Immature natural killer cell (primary cell): ENCODE results near the gene FHIT. TPM values are rescaled to one million over a fixed set of nuclear protein-coding genes. Genes with fewer than 3 reads are reported as not detected.

Experiments used
- DNase-seq, 3 donors: peaks; one replicate each; pipeline ENCODE4 v3.0.0; 2022; ENCODE audit warnings: mixed read lengths in 1 of 3
- H3K27ac Mint-ChIP-seq, 6 donors: one replicate each; pipeline ENCODE4 v1.8.0; 2020; ENCODE audit warnings: mixed read lengths in 6 of 6, mild to moderate bottlenecking in 5 of 6, inconsistent platforms in 4 of 6, moderate library complexity in 3 of 6
- H3K27me3 Mint-ChIP-seq, 3 donors: one replicate each; pipeline ENCODE4 v1.8.0; 2020 to 2021; ENCODE audit warnings: low read depth in 3 of 3, mild to moderate bottlenecking in 3 of 3, mixed read lengths in 3 of 3, moderate library complexity in 3 of 3, inconsistent platforms in 1 of 3
- H3K36me3 Mint-ChIP-seq, 3 donors: one replicate each; pipeline ENCODE4 v1.8.0; 2020; ENCODE audit warnings: mixed read lengths in 3 of 3, inconsistent platforms in 2 of 3, mild to moderate bottlenecking in 2 of 3
- H3K4me1 Mint-ChIP-seq, 2 donors: one replicate each; pipeline ENCODE4 v1.8.0; 2020; ENCODE audit warnings: inconsistent platforms in 2 of 2, mild to moderate bottlenecking in 2 of 2, mixed read lengths in 2 of 2, moderate library complexity in 1 of 2
- H3K4me3 Mint-ChIP-seq, 5 donors: one replicate each; pipeline ENCODE4 v1.8.0; 2020; ENCODE audit warnings: mild to moderate bottlenecking in 5 of 5, mixed read lengths in 5 of 5, inconsistent platforms in 3 of 5, moderate library complexity in 3 of 5
- H3K9me3 Mint-ChIP-seq, 6 donors: one replicate each; pipeline ENCODE4 v1.8.0; 2020; ENCODE audit warnings: mild to moderate bottlenecking in 6 of 6, mixed read lengths in 6 of 6, inconsistent platforms in 4 of 6, moderate library complexity in 3 of 6
- polyA plus RNA-seq, 3 donors: library from polyadenylated mRNA; unstranded; fragments of 300-500 nt; fragmentation: Illumina TruSeq; gene quantifications; one replicate each; pipeline ENCODE4 v1.2.3, GENCODE V29; 2021

The FHIT gene
- polyA plus RNA-seq, 3 donors from 2014 or later: 2.5 to 8.8 (median 3.9) TPM

- DNase-seq: no peak
- no peaks in the 10 kb centered on the region for H3K9me3 Mint-ChIP-seq
- H3K4me1 Mint-ChIP-seq: peaks cover 7 to 15% of the 10 kb centered on the region in 2 donors
- peaks cover 0 to 4% (median 0%) of the 10 kb centered on the region in 3 donors for H3K36me3 Mint-ChIP-seq
- H3K4me3 Mint-ChIP-seq: no peak overlapping the region
- H3K27me3 Mint-ChIP-seq: peaks cover 0 to 2% (median 0%) of the 10 kb centered on the region in 3 donors
- H3K27ac Mint-ChIP-seq: peak overlapping the region in 1 of 6 donors; percentile 37
These were observed 1256.4 kb downstream of the FHIT start for GRCh38 chr3:59994732-59995304.

GRCh38 chr3:59992578-59992977 lies 1258.7 kb downstream of the FHIT start:
- DNase-seq: no peak
- H3K27ac Mint-ChIP-seq: peak overlapping the region in 1 of 6 donors; percentile 3
- peaks cover 7 to 17% of the 10 kb centered on the region in 2 donors for H3K4me1 Mint-ChIP-seq
- H3K9me3 Mint-ChIP-seq: no peaks in the 10 kb centered on the region
- H3K27me3 Mint-ChIP-seq: peaks cover 0 to 2% (median 0%) of the 10 kb centered on the region in 3 donors
- no peak overlapping the region for H3K4me3 Mint-ChIP-seq
- H3K36me3 Mint-ChIP-seq: peaks cover 0 to 4% (median 0%) of the 10 kb centered on the region in 3 donors

DNA sequence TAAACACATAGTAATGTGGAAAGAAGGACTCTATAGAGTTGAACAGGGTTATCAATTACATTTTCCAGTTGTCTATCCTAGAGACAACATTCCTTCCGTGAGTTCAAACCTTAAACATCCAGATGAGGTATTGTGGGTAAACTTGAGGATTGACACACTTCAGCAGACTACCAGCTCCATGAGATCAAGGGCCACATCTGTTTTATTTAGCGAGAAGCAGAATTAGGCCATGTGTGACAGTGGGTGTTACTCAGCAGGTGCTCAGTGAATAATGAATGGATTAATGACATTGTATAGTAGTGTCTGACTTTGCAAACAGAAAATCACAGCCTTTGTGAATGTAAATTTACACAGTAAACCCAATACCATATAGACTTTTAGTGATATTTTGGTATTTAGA lies 1260.3 kb downstream of the FHIT start:
- H3K4me1 Mint-ChIP-seq: peaks cover 7 to 22% of the 10 kb centered on the region in 2 donors
- H3K27me3 Mint-ChIP-seq: peaks cover 0 to 2% (median 0%) of the 10 kb centered on the region in 3 donors
- no peaks in the 10 kb centered on the region for H3K9me3 Mint-ChIP-seq
- peaks cover 0 to 4% (median 0%) of the 10 kb centered on the region in 3 donors for H3K36me3 Mint-ChIP-seq
- no peak for DNase-seq
- no peak overlapping the region for H3K4me3 Mint-ChIP-seq
- peak overlapping the region in 1 of 6 donors; percentile 17 for H3K27ac Mint-ChIP-seq

GRCh38 chr3:59982510-59982909 lies 1268.7 kb downstream of the FHIT start:
- peak overlapping the region; percentile 52 to 93 (median 84) for H3K27ac Mint-ChIP-seq
- H3K9me3 Mint-ChIP-seq: peaks cover 0 to 2% (median 0%) of the 10 kb centered on the region in 6 donors
- peak overlapping the region; percentile 15 to 59 (median 22) for H3K4me3 Mint-ChIP-seq
- DNase-seq: peak; percentile 22 to 62 (median 48)
- peaks cover 0 to 12% (median 3%) of the 10 kb centered on the region in 3 donors for H3K36me3 Mint-ChIP-seq
- peaks cover 62 to 81% of the 10 kb centered on the region in 2 donors for H3K4me1 Mint-ChIP-seq
- peaks cover 0 to 2% (median 0%) of the 10 kb centered on the region in 3 donors for H3K27me3 Mint-ChIP-seq

- Mint-ChIP-seq H3K36me3 (peaks cover 0 to 17% (median 3%) of the 10 kb centered on the region in 3 donors), H3K27me3 (peaks cover 0 to 2% (median 0%) of the 10 kb centered on the region in 3 donors), H3K9me3 (peaks cover 0 to 2% (median 0%) of the 10 kb centered on the region in 6 donors), H3K27ac (peak overlapping the region; percentile 76 to 93 (median 88)), H3K4me1 (peaks cover 62 to 76% of the 10 kb centered on the region in 2 donors), H3K4me3 (peak overlapping the region; percentile 25 to 80 (median 60))
- peak; percentile 27 to 61 (median 52) for DNase-seq
These were observed 1269.9 kb downstream of the FHIT start for GRCh38 chr3:59981377-59981776.

- Mint-ChIP-seq H3K27me3 (peaks cover 0 to 2% (median 0%) of the 10 kb centered on the region in 3 donors), H3K36me3 (peaks cover 0 to 17% (median 3%) of the 10 kb centered on the region in 3 donors), H3K9me3 (peaks cover 0 to 2% (median 0%) of the 10 kb centered on the region in 6 donors), H3K27ac (peak overlapping the region; percentile 67 to 93 (median 86)), H3K4me1 (peaks cover 56 to 69% of the 10 kb centered on the region in 2 donors), H3K4me3 (peak overlapping the region in 4 of 5 donors; percentile 6 to 80 (median 48))
- no peak for DNase-seq
These were observed 1270.7 kb downstream of the FHIT start for GRCh38 chr3:59980576-59980975.

DNA sequence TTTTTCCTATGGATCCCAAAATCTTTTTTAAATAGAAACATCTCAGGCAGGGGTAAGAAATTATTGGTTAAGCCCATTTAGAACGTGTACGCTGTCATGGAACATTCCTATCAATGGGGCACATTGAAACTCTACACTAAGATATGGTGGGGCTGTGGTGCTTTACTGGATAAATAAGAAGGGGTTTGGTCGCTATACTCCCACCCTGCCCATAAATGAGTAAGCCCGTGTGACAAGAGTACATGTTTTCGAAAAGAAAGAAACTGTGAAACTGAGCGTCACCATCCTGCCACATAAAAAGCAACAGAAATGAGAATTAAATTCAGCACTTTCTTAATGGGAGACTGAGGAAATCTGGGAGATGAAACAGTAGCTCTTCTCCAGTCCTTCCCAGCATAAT lies 1271.7 kb downstream of the FHIT start:
- H3K27me3 Mint-ChIP-seq: peaks cover 0 to 2% (median 0%) of the 10 kb centered on the region in 3 donors
- no peak for DNase-seq
- H3K36me3 Mint-ChIP-seq: peaks cover 0 to 17% (median 3%) of the 10 kb centered on the region in 3 donors
- peak overlapping the region in 5 of 6 donors; percentile 31 to 92 (median 75) for H3K27ac Mint-ChIP-seq
- H3K4me3 Mint-ChIP-seq: peak overlapping the region in 1 of 5 donors; percentile 22
- peaks cover 49 to 60% of the 10 kb centered on the region in 2 donors for H3K4me1 Mint-ChIP-seq
- peaks cover 0 to 2% (median 0%) of the 10 kb centered on the region in 6 donors for H3K9me3 Mint-ChIP-seq

DNA sequence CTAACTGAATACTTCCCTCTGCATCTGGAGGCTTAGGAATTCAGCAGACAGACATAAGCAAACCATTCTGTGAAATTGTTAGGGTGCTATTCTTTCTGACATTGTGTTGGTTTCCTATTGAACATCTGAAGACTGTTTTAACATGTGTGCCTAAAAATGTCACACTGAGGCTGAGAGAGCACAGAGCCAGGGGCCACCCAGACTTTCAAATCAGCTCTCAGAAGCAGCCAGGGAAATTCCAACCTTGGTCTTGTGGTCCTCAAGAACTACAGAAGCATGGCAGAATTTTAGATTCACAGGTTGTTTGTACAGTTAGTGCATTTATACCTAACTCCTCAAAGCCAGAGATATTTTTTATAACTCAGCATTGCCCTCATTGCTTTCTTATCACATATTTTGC lies 1272.3 kb downstream of the FHIT start:
- peak in 1 of 3 donors; percentile 16 for DNase-seq
- peaks cover 45 to 55% of the 10 kb centered on the region in 2 donors for H3K4me1 Mint-ChIP-seq
- H3K27me3 Mint-ChIP-seq: peaks cover 0 to 2% (median 0%) of the 10 kb centered on the region in 3 donors
- peaks cover 0 to 18% (median 3%) of the 10 kb centered on the region in 3 donors for H3K36me3 Mint-ChIP-seq
- peak overlapping the region; percentile 31 to 92 (median 72) for H3K27ac Mint-ChIP-seq
- H3K9me3 Mint-ChIP-seq: peaks cover 0 to 2% (median 0%) of the 10 kb centered on the region in 6 donors
- H3K4me3 Mint-ChIP-seq: peak overlapping the region in 1 of 5 donors; percentile 60

DNA sequence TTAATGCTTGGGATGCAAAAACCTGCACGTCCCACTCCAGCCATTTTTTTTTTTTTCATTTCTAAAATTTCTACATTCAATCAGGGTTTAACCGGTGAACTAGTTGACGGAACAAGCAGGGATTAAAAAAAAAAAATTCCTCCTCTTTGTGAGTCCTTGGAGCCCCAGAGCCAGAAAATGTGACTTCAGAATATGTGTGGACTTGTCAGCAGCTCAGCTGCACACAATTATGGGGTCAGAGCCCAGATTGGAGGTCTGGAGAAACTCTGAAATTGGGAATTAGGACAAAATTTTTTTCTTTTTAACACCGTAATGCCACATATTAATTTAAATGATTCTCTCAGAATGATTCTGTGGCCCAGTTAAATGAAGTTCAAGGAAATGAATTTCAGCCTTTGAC lies 1280.5 kb downstream of the FHIT start:
- Mint-ChIP-seq H3K27ac (no peak overlapping the region), H3K9me3 (no peaks in the 10 kb centered on the region), H3K36me3 (peaks cover 0 to 15% (median 3%) of the 10 kb centered on the region in 3 donors), H3K27me3 (peaks cover 0 to 3% (median 0%) of the 10 kb centered on the region in 3 donors), H3K4me3 (no peak overlapping the region), H3K4me1 (no peaks in the 10 kb centered on the region)
- no peak for DNase-seq

GRCh38 chr3:59970376-59970775 lies 1280.9 kb downstream of the FHIT start:
- H3K4me1 Mint-ChIP-seq: no peaks in the 10 kb centered on the region
- no peaks in the 10 kb centered on the region for H3K9me3 Mint-ChIP-seq
- H3K27ac Mint-ChIP-seq: no peak overlapping the region

DNA sequence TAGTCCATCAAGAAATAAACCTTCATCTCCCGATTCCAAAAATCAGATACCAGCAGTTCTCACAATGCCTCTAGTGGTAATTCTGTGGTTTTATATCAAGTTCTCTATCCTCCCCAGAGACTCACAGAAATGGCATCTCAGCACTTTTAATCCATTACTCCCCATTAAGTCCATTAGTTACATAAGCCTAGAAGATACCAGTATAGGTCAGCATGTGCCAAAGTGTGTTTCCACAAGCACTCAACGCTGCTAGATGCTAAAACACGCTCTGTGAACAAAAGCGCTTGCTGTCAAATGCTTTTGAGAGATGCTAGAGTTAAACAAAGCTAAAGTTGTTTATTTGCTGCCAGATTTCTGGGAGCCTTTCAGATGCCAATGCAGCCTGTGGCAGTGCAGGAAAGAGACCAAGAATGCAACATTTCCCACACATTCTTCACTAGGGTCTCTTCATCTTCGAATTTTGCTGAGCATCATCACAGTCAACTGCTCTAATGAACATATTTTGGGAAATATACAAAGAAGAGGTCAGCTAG lies 1282.7 kb downstream of the FHIT start:
- no peak overlapping the region for H3K27ac Mint-ChIP-seq
- H3K9me3 Mint-ChIP-seq: no peaks in the 10 kb centered on the region
- peaks cover 0 to 3% (median 0%) of the 10 kb centered on the region in 3 donors for H3K27me3 Mint-ChIP-seq
- no peak overlapping the region for H3K4me3 Mint-ChIP-seq
- DNase-seq: no peak
- no peaks in the 10 kb centered on the region for H3K4me1 Mint-ChIP-seq
- peaks cover 0 to 10% (median 3%) of the 10 kb centered on the region in 3 donors for H3K36me3 Mint-ChIP-seq

More at GRCh38 chr3:59970376-59970775, 1280.9 kb downstream of the FHIT start:
- H3K4me3 Mint-ChIP-seq: no peak overlapping the region
- no peak for DNase-seq
- H3K27me3 Mint-ChIP-seq: peaks cover 0 to 3% (median 0%) of the 10 kb centered on the region in 3 donors
- peaks cover 0 to 15% (median 3%) of the 10 kb centered on the region in 3 donors for H3K36me3 Mint-ChIP-seq

DNA sequence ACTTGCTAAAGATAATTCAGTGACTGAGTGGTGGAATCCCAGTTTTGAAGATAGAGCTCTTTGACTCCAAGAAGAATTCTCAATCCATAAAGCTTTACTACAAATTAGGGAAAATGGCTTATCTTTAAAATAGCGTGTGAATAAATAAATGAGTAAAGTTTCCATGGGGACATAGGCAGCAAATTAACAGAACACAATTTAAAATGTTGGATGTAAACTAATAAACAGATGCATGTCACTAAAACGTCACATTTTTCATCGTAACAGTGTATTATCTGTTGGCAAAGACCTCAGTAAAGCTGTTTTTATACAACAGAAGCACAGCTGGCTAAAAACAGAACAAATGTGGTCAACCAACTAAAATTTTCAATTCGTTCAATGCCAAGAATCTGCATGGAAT lies 1287.6 kb downstream of the FHIT start:
- H3K27me3 Mint-ChIP-seq: no peaks in the 10 kb centered on the region
- peaks cover 0 to 5% of the 10 kb centered on the region in 2 donors for H3K4me1 Mint-ChIP-seq

GRCh38 chr3:59957150-59957549 lies 1294.1 kb downstream of the FHIT start:
- H3K9me3 Mint-ChIP-seq: peaks cover 0 to 18% (median 10%) of the 10 kb centered on the region in 6 donors
- peaks cover 5 to 26% (median 11%) of the 10 kb centered on the region in 3 donors for H3K36me3 Mint-ChIP-seq
- H3K4me3 Mint-ChIP-seq: peak overlapping the region; percentile 4 to 58 (median 40)
- H3K27me3 Mint-ChIP-seq: peaks cover 0 to 7% (median 4%) of the 10 kb centered on the region in 3 donors
- peak overlapping the region; percentile 9 to 86 (median 54) for H3K27ac Mint-ChIP-seq
- peak; percentile 26 to 63 (median 55) for DNase-seq
- peaks cover 20 to 27% of the 10 kb centered on the region in 2 donors for H3K4me1 Mint-ChIP-seq

More for the DNA sequence above, 1287.6 kb downstream of the FHIT start:
- Mint-ChIP-seq H3K9me3 (peaks cover 0 to 5% (median under 1%) of the 10 kb centered on the region in 6 donors), H3K4me3 (no peak overlapping the region), H3K36me3 (peaks cover 0 to 10% (median 0%) of the 10 kb centered on the region in 3 donors), H3K27ac (no peak overlapping the region)
- no peak for DNase-seq

- Mint-ChIP-seq H3K27me3 (peaks cover 0 to 8% (median 5%) of the 10 kb centered on the region in 3 donors), H3K4me1 (peaks cover 18% of the 10 kb centered on the region in 2 donors), H3K4me3 (no peak overlapping the region), H3K9me3 (peaks cover 0 to 13% (median 5%) of the 10 kb centered on the region in 6 donors), H3K36me3 (peaks cover 8 to 21% (median 11%) of the 10 kb centered on the region in 3 donors), H3K27ac (no peak overlapping the region)
- DNase-seq: no peak
These were observed 1298.1 kb downstream of the FHIT start for GRCh38 chr3:59953104-59953503.
